ENCODE results near the gene CNP.

CNP gene

DNA sequence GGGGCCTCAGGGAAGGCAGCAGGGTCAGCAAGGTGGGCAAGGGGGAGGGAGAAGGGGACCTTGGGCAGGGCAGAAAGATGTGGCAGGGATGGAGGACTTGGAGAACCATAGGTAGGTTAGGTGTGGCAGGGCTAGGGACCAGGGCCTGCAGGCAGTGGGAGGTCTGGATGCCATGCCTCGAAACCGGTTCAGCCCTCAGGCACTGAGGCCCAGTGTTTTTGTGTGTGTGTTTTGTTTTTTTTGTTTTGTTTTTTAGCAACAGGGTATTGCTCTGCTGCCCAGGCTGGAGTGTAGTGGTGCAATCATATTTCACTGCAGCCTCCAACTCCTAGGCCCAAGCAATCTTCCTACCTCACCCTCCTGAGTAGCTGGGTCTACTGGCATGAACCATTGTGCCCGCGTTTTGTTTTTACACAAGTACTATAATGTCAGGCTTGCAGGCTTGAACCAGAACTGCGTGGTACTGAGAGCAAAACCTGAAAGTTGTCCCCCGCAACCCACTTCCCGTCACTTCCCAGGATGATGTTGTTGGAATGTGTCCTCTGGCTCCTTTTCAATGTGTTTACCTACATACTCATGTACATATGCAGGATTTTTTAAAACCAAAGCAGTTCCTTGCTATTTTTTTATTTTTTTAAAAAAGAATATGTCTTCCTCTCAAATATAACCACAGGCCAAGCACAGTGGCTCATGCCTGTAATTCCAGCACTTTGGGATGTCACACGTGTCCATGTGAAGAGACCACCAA is 23.8 kb upstream of the CNP start:
- no peak for DNase-seq

DNA sequence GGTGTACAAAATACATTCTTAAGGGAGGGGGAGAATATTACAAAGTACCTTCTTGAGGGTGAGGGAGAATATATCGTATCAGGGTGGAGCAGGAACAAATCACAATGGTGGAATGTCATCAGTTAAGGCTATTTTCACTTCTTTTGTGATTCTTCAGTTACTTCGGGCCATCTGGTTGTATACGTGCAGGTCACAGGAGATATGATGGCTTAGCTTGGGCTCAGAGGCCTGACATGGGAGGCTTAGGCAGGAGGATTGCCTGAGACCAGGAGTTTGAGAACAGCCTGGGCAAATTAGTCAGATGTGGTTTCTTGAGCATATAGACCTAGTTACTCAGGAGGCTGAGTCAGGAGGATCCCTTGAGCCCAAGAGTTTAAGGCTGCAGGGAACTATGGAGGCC is 23.1 kb upstream of the CNP start:
- DNase-seq = no peak

DNA sequence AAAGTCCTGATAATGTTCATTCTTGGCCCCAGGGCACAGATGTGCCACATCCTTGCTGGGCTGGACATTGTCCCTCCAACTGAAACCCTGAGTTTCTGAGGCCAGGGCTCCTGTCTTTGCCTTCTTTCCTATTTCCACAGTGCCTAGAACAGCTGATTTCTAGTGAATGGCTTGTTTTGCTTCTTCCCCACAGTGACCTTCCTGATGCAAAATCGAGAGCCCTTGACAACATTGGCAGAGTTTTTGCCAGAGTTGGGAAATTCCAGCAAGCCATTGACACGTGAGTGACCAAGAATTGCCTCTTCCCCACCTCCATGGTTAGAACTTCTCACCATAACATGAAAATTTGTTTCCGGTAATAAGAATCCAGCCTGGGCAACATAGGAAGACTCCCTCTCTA is 21.7 kb upstream of the CNP start:
- DNase-seq = no peak

DNA sequence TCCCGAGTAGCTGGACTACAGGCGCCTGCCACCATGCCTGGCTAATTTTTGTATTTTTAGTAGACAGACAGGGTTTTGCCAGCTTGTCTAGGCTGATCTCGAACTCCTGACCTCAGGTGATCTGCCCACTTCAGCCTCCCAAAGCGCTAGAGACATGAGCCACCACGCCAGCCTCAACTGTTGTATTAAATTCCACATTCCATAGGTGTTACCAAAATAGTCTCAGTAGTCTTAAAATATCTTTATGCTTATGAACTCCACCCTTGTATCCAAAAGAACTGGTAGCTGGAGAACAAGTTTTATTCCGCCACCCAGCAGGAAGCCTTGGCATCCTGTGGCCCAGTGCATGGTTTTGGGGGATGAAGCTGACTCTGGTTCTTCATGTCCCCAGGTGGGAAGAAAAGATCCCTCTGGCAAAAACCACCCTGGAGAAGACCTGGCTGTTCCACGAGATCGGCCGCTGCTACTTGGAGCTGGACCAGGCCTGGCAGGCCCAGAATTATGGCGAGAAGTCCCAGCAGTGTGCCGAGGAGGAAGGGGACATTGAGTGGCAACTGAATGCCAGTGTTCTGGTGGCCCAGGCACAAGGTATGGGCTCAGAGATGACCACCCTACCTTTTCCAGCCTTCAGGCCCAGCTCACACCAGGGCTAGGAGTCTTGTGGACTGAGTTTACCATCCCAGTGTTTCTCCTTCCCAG is 17.7 kb upstream of the CNP start:
- no peak for DNase-seq

DNA sequence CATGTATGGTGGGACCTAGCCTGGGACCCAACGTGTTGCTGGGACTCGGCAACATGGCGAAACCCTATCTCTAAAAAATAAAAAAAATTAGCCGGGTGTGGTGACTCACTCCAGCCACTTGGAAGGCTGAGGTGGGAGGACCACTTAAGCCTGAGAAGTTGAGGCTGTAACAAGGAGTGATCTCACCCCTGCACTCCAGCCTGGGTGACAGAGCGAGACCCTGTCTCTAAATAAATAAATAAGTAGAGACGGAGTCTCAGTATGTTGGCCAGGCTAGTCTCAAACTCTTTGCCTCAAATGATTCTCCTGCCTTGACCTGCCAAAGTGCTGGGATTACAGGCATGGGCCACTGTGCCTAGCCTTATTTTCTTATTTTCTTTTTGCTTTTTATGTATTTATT is 10.1 kb upstream of the CNP start:
- DNase-seq = no peak

DNA sequence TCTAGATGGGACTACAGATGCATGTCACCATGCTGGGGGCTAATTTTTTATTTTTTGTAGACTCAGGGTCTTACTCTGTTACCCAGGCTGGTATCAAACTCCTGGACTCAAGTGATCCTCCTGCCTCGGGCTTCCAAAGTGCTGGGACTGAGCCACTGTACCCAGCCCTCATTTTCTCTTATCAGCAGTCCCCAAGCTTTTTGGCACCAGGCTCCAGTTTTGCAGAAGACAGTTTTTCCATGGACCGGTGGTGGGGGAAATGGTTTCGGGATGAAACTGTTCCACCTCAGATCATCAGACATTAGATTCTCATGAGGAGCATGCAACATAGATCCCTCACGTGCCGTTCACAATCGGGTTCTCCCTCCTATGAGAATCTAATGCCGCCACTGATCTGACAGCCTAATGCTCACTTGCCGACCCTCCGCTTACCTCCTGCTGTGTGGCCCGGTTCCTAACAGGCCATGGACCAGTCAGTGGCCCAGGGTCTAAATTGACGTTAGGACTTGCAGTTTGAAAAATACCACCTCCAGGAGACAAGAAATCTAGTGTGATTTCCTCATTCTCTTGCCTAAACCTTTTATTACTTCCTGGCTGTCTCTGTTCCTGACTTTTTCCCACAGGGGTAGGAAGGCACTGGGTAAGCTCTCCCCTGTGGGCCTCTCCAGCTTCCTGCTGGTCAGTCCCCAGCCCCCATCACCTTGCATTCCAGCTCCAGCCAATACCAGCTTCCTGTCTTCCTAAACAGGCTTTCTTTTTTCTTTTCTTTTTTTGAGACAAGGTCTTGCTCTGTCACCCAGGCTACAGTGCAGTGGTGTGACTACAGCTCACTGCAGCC is 9.3 kb upstream of the CNP start:
- no peak for DNase-seq

DNA sequence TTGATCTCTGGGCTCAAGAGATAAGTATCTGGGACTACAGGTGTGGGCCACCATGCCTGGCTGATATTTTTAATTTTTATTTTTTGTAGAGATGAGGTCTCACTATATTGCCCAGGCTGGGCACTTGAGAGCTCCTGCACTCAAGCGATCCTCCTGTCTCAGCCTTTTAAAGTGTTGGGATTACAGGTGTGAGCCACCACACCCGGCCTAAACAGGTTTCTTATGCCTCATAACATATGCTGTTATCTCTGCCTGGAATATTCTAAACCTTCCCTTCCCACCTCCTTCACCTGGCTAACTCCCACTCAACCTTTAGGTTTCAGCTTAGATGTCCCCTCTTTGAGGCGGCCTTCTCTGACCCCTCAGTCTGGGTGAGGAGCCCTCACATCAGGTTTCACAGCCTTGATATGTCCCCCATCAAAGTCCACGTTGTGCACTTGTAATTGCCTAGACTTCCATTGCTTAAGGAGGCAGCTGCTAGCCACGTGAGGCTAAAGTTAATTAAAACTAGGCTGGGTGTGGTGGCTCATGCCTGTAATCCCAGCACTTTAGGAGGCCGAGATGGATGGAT is 8.6 kb upstream of the CNP start:
- DNase-seq = no peak

DNA sequence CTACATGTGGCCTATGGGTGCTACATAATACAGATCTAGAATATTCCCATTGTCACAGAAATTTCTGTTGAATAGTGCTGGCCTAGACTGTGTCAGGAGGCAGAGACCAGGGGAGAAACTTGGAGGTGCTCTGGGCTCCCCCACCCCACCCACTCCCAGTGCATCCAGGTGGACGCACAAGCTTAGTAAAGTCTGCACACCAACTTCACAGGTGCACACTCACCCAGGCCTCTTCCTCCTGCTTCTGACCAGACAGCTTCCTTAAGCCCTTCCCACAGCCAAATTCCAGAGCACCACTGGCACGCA is 7.6 kb upstream of the CNP start:
- DNase-seq = no peak

DNA sequence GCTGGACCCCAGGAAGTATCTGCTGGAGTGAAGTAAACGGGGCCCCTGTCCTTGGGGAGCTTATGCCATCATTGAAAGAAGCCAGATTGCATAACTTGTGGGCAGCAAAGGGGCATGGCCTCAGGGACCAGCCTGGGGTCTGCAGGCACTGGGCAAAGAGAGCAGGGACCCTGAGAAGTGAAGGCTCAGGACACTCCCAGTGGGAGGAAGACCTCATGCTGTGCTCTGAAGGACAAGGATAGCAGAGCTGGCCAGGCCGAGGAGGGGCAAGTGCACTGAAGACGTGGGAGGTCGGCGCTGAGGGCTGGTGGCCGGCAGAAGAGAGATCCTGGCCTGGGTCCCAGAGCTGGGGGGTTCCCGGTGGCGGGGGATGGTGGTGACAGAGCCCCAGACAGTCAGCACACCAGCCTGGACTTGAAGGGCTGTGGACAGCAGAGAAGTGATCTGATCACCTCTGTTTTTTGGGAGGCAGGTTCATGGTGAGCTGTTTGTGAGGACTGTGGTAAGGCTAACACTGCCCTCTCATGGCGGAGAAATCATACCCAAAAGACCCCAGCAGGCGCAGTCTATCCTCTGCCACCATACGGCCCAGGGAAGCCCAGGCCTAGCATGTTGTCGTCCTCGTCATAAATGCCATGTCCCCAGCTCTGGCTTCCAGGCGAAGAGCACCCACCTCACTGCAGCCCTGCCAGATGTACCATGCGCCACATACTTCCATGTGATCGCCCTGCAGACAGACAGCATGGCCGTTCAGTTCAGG is 7.1 kb upstream of the CNP start:
- no peak for DNase-seq

DNA sequence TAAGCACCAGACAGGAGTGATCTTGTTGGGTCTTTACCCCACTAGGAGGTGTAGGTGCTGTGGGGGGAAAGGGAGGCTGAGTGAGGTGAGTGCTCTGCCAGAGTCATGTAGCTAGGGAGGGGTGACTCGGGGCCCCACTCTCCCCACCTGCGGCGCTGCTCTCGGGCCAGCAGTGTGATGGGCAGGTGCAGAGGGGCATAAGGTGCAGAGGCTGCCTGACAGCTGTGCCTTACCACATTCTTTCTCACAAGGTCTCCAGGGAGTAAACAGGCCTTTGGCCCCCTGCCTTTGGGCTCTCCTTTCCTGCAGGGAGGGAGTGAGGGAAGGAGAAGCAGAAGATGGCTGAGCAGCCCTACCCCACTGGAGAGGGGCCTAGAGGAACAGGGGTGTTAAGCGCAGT is 4.5 kb upstream of the CNP start:
- no peak for DNase-seq

DNA sequence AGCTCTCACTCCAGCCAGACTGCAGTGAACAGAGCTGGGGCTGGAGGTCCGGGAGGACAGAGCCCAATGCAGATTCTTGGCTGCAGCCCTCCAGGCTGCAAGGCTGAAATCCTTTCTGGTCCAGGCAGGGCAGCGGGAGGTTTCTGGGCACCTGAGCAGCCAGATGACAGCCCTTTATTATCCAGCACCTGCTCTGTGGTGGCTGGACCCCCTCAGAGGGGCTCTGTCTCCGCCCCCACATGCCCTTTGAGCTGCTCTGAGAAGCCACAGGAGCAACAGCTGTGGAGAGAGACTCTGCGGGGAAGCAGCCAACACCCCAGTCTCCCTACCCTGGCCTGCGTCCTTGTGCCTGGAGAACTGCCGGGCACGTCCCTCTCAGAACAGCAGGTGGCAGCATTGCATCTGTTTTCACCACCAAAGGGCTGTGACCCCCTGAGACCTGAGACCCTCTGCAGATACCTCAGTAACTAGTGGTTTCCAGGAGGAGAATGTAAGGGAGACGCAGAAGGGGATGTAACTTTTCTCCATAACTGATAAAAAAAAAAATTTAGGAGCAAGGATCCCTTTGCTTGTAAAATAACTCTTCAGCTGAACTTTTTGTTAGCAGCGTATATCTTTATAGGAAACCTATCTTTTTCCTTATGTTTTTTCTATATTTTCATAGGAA is 3.7 kb upstream of the CNP start:
- DNase-seq = peak; percentile 83

DNA sequence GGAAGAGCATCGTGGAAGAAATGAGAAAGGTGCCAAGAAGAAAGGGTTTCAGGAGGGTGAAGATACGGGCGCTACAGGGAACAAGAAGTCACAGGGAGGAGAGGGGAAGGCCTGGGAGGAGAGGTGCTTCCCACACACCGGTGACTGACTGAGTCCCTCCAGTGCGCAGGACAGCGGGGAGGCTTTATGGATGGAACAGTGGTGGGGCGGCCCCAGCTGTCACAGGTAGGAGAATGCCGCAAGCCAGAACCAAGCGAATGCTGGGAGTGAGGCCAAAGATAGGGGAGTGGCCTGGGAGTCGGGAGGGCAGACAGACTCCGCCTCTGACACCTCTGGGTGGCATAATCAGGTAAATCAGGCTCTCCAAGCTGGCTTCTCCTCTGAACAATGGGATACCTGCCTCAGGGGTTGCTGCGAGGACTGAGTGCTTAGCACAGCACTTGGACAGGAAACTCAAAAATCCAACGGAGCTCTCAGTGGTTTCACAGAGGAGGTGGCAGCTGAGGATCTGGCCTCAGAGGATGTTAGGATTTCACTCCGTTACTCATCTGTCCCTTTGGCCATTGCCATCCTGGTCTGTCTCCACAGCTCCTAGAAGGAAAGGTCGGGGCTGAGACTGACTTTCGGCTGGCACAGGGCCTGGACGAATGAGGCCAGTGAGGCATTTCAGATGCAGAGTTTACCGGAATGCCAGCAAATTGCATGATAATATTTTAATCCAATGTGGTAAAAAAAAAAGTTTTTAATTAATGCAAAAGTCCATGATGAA is 717 bp upstream of the CNP start:
- DNase-seq = peak; percentile 80

DNA sequence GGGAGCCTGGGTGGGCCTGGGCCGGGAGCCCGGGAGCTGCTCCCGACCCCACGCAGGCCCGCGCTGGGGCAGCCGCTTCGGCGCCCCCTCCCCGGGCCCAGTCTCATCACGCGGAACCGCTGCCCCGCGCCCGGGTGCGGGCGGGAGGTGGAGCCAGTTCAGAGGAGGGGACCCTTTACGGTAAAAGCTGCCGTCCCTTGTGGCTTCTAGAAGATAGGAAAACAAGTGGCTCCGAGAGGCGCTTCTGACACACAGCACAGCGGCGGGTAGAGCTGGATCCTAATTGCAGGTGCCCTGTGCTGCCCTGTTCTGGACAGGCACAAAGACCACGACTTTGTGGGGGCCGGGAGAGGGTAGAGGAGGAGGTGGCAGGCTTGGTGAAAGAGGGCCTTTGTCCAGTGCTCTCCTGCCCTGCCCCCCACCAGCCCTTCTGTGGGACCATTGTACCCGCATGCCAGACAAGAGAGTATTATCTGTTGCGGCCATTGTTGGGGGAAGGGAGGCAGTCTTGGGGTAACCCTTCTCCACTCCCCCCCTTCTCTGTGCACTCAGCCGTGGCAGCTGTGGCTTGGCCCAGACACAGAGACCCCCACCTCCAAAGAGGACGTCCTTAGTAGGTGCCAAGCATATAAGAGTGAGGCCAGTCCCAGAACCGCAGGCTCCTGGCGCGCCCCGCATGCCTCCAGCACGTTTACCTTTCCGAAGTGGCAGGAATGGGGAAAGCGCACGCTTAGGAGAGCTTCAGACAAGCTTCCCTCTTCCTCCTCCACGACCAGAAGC is 736 bp downstream of the CNP start:
- DNase-seq = peak; percentile 61

DNA sequence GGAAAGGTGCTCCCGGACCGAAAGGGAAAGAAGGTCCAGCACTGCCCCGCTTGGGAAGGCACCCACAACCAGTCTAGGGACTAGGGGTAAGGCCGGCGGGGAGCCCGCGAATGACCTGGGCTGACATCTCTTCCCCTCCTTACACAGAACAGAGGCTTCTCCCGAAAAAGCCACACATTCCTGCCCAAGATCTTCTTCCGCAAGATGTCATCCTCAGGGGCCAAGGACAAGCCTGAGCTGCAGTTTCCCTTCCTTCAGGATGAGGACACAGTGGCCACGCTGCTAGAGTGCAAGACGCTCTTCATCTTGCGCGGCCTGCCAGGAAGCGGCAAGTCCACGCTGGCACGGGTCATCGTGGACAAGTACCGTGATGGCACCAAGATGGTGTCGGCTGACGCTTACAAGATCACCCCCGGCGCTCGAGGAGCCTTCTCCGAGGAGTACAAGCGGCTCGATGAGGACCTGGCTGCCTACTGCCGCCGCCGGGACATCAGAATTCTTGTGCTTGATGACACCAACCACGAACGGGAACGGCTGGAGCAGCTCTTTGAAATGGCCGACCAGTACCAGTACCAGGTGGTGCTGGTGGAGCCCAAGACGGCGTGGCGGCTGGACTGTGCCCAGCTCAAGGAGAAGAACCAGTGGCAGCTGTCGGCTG is 1.5 kb downstream of the CNP start:
- DNase-seq = no peak

DNA sequence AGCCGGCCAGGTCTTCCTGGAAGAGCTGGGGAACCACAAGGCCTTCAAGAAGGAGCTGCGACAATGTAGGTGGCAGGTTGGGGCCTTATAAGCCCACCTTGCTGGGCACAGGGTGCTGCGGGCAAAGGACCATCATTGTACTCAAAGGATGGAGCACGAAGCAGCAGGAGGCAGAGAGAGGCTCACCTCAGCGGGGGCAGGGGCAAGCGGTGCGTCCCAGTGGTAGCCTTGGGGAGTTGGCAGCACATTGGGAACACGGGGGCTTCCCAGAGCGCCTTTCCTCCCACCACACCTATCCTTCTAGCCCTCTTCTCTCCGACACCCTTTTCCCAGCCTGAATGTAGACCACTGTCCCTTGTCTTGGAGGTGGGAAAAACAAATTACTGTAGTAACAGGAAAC is 2.1 kb downstream of the CNP start:
- no peak for DNase-seq

DNA sequence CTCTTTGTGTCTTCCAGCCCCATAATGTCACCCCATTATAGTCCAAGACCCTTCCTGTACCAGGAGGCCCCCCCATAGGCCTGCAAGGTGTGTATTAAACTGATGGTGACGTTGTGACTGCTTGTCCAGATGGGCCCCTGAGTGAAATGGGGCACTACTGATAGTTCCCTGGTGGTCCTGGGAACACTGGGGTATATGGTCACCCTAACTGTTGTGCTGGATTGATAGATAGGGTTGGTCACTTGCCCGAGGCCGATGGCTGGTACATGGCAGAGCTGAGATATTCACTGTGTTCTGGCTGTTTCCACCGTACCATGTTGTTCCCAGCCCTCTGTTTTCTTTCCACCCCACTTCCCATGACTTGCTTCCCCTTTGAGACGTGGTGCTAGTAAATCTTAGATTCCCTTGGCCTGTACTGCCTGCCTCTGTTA is 4.3 kb downstream of the CNP start:
- no peak for DNase-seq

DNA sequence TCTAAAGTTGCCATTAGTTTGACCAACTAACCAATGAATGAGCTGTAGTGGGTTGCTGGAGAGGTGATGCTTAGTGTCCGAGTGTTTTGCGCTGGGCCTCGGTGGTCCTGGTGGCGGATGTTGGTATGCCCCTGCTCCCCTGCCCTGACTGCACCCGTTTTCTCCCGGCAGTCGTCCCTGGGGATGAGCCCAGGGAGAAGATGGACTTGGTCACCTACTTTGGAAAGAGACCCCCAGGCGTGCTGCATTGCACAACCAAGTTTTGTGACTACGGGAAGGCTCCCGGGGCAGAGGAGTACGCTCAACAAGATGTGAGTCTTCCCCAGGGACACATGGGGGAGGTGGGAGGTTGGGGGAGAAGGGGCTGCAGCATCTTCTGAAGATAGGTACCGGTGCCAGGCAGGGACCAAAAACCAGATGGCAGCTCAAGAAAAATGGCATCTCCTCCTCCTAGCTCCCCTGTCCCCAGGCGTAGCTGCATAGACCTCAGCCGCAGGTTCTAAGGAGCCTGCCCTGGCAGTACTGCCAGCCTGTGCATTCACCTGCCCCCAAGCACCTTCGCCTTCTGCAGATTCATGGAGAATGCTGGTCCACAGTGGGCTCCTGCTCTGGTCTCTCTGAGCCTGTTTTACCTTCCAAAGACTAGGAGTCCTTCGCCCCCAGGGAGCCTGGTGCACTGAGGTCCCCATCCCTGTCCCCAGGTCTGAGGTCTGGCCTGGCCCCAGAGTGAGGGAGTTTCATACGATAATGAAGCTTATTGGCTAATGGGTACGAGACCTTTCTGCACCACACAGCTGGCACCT is 5.3 kb downstream of the CNP start:
- DNase-seq = no peak

DNA sequence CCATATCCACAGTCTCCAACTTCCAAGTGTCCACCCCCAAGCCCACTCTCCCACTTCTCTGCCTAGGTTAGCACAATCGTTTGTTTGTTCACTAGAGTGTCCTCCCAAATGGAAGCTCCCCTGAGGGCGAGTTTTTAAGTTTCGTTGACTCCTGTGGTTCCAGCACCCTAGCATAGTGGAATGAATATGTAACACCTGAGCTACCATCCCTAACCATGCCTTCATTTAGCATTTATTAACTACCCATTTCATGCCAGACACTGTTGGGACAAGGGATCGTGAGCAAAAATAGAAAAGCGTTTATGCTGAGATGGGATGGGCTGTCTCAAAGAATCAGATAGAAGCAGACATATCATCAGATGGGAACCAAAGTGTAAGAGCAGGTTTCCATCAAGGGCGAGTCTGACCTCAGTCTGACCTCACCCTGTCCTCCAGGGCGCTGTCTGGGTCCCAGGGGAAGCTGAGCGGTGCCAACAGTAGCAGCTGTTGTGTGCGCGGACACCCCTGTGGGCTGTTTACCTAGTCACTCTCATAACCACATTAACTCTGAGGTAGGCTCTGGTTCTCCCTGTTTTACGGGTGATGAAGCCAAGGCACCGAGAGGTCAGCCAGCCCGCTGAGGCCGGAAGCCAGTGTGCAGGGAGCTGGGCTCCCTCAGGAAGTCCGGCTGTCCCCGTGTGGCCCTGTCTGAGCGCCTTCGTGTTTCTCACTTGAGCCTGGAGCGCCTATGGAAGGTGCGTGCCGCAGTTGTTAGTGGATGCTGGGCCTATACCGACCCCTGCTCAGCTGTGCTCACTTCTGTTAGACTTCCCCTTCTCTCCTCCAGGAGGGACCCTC is 6.2 kb downstream of the CNP start:
- DNase-seq = no peak

All from stimulated activated CD8-positive, alpha-beta memory T cell treated with anti-CD3 and anti-CD28 coated beads, Interleukin-4, amount 100 ng/mL, for 48 hours (primary cell).